CD4-positive, CD25-positive, alpha-beta regulatory T cell (primary cell): ENCODE results near the gene BORCS6. TPM values are rescaled to one million over a fixed set of nuclear protein-coding genes. Genes with fewer than 3 reads are reported as not detected.
"Not testable (repeated sequence)": the region's sequence is repeated elsewhere in the genome, so short reads cannot be mapped to it uniquely, and the experiment has no call there.

Source experiments
- ATAC-seq, 2 donors: fragments of 150-1000 bp; cut with Tn5 transposase; one replicate each; pipeline ENCODE4 v1.10.0; 2021; ENCODE audit warnings: low read depth in 2 of 2, moderate number of reproducible peaks in 2 of 2, moderate library complexity in 1 of 2
- DNase-seq, 3 donors: peaks; one replicate each; pipeline versions ENCODE4 v3.0.0 to v3.0.0-alpha.2; 2012 to 2022; ENCODE audit warnings: mixed read lengths in 1 of 3
- H3K27ac ChIP-seq: one replicate; pipeline ENCODE4 v1.7.0; 2013; ENCODE audit warnings: mild to moderate bottlenecking, low read length; ENCODE audit not compliant: insufficient read depth, poor library complexity, severe bottlenecking
- H3K27me3 ChIP-seq: one replicate; pipeline ENCODE4 v1.7.0; 2013; ENCODE audit warnings: low read length; ENCODE audit not compliant: control insufficient read depth, insufficient read depth
- H3K36me3 ChIP-seq: one replicate; pipeline ENCODE4 v1.7.0; 2013; ENCODE audit warnings: mild to moderate bottlenecking, low read length, moderate library complexity; ENCODE audit not compliant: control insufficient read depth, insufficient read depth
- H3K4me1 ChIP-seq: 2 replicates; pipeline ENCODE4 v1.7.0; 2013; ENCODE audit warnings: mild to moderate bottlenecking, low read length; ENCODE audit not compliant: insufficient read depth, control insufficient read depth, poor library complexity, severe bottlenecking
- H3K4me3 ChIP-seq: one replicate; pipeline ENCODE4 v1.7.0; 2013; ENCODE audit warnings: low read depth, mild to moderate bottlenecking, low read length, moderate library complexity
- H3K9me3 ChIP-seq, 2 experiments: 1 replicate in 1 of 2; 2 replicates in 1 of 2; pipeline ENCODE4 v1.7.0; 2013; ENCODE audit warnings: low read length in 2 of 2, mild to moderate bottlenecking in 1 of 2, moderate library complexity in 1 of 2; ENCODE audit not compliant: control insufficient read depth in 2 of 2
- H3K27ac Mint-ChIP-seq, 3 donors: one replicate each; pipeline ENCODE4 v1.8.0; 2020 to 2022; ENCODE audit warnings: mild to moderate bottlenecking in 3 of 3, mixed read lengths in 3 of 3, moderate library complexity in 2 of 3
- H3K27me3 Mint-ChIP-seq: one replicate; pipeline ENCODE4 v1.8.0; 2022; ENCODE audit warnings: mild to moderate bottlenecking, mixed read lengths
- H3K36me3 Mint-ChIP-seq: one replicate; pipeline ENCODE4 v1.8.0; 2020; ENCODE audit warnings: mixed read lengths
- H3K4me1 Mint-ChIP-seq, 4 donors: one replicate each; pipeline ENCODE4 v1.8.0; 2020 to 2022; ENCODE audit warnings: mixed read lengths in 4 of 4, mild to moderate bottlenecking in 1 of 4
- H3K4me3 Mint-ChIP-seq, 4 donors: one replicate each; pipeline ENCODE4 v1.8.0; 2020 to 2022; ENCODE audit warnings: mild to moderate bottlenecking in 4 of 4, mixed read lengths in 4 of 4, moderate library complexity in 3 of 4
- H3K9me3 Mint-ChIP-seq, 7 donors: one replicate each; pipeline ENCODE4 v1.8.0; 2020 to 2022; ENCODE audit warnings: mixed read lengths in 7 of 7, mild to moderate bottlenecking in 3 of 7, moderate library complexity in 2 of 7
- polyA plus RNA-seq, 4 donors: library from polyadenylated mRNA; unstranded; fragments of 300-500 nt; fragmentation: Illumina TruSeq; gene quantifications; one replicate each; pipeline ENCODE4 v1.2.3, GENCODE V29; 2021
- total RNA-seq: library from RNA; stranded (reverse); gene quantifications from one replicate; pipeline ENCODE4 v1.2.3, GENCODE V29; 2022

The BORCS6 gene
- total and polyA plus RNA-seq, 5 donors from 2014 or later: 10.1 to 29.9 (median 25.0) TPM

DNA sequence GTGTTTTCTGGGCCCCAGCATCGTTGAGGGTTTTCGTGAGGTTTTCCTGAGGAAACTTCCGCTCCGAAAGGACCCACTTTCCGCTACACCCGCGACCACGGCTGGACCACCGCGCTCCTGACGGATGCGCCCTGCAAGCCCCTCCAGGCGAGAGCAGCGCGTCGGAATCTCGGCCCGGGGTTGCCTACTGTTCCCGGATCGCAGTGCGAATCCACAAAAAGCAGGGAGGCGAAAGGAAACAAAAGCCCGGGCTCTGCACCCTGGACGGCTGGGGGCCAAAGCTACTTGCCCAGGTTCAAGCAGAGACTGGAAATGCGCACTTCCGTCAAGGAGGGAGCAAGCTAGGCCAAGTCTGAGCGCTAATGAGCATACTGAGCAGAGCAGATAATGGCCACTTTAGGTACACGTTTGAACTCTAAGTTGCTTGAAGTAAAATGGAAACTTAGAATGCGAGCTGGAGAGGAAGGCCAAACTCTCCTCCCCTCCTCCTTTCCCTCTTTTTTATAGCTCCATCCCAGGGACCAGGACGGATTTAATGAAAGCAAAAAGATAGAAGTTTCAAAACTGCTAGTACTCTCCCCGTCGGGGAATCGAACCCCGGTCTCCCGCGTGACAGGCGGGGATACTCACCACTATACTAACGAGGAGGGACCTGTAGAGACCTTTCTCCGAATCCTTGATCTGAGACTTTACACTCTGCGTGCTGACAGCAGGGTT is 31.8 kb upstream of the BORCS6 start:
- peak overlapping the region; percentile 92 to 97 (median 94) for H3K4me3 Mint-ChIP-seq
- Histone ChIP-seq H3K36me3 (peaks cover 3% of the 10 kb centered on the region), H3K27me3 (no peaks in the 10 kb centered on the region), H3K4me1 (peaks cover 41% of the 10 kb centered on the region), H3K9me3 (no peaks in the 10 kb centered on the region), H3K27ac (peak overlapping the region; percentile 96), H3K4me3 (peak overlapping the region; percentile 98)
- peaks cover 27% of the 10 kb centered on the region for H3K36me3 Mint-ChIP-seq
- peaks cover 0 to 24% (median 0%) of the 10 kb centered on the region in 7 donors for H3K9me3 Mint-ChIP-seq
- DNase-seq: peak; percentile 77 to 95 (median 90)
- H3K27me3 Mint-ChIP-seq: peaks cover 26% of the 10 kb centered on the region
- peaks cover 16 to 62% (median 42%) of the 10 kb centered on the region in 4 donors for H3K4me1 Mint-ChIP-seq
- H3K27ac Mint-ChIP-seq: peak overlapping the region; percentile 97 to 98 (median 98)
- peak; percentile 63 to 65 for ATAC-seq

DNA sequence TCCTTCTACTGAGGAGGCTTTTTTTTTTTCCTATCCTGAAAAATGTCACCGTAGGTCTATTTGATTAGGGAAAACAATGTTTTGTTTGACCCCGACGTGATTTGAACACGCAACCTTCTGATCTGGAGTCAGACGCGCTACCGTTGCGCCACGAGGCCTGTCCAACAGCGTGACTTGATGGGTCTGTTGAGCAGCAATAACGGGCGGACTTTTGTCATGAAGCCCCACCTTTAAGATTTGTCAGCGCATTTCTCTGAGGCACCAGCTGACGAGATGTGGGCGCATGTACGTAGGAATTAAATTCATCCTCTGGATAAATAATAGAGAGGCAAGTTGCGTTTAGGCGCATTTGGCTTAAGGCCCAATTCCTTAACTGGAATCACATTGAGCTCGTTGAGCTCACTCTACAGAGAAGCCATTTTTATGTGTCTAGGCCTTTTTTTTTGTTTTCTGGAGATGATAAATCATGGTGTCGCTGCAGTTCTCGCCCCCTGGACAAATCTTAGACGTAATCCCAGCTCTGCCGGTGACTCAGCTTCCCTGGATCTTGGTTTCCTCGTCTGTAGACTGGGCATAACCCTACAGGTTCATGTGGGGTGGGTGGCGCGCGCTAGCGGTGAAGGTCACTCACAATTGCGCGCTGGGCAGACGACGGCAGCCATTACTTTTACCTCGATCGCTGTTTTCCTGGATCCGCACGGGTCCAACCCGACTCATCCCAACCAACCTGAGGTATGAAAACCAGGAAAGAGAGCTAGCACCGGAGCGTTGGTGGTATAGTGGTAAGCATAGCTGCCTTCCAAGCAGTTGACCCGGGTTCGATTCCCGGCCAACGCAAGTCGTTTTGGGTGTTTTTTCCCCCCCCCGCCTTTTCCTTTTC is 31.0 kb upstream of the BORCS6 start:
- H3K36me3 Mint-ChIP-seq: peaks cover 19% of the 10 kb centered on the region
- H3K27me3 Mint-ChIP-seq: peaks cover 26% of the 10 kb centered on the region
- H3K9me3 Mint-ChIP-seq: peaks cover 0 to 22% (median 0%) of the 10 kb centered on the region in 7 donors
- Histone ChIP-seq H3K4me1 (peaks cover 39% of the 10 kb centered on the region), H3K4me3 (peak overlapping the region; percentile 98), H3K27ac (peak overlapping the region; percentile 96), H3K27me3 (no peaks in the 10 kb centered on the region), H3K36me3 (peaks cover 3% of the 10 kb centered on the region), H3K9me3 (no peaks in the 10 kb centered on the region)
- peaks cover 11 to 54% (median 36%) of the 10 kb centered on the region in 4 donors for H3K4me1 Mint-ChIP-seq
- ATAC-seq (peak; percentile 6 to 8), DNase-seq (peak; percentile 76 to 88 (median 85))
- H3K27ac Mint-ChIP-seq: peak overlapping the region; percentile 97 to 98 (median 98)
- H3K4me3 Mint-ChIP-seq: peak overlapping the region; percentile 92 to 97 (median 94)

DNA sequence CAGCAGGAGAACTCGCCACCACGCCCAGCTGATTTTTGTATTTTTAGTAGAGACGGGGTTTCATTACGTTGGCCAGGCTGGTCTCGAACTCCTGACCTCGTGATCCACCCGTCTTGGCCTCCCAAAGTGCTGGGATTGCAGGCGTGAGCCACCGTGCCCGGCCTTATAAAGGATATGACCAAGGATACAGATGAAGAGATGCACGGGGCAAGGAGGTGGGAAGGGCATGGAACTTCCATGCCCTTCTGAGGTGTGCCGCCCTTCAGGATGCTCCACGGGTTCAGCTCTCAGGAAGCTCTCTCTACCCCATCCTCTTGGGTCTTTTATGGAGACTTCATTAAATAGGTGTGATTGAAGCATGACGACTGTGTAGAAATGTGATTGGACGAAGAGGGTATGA is 24.0 kb upstream of the BORCS6 start:
- not testable (repeated sequence) for H3K36me3 ChIP-seq, H3K27ac ChIP-seq, H3K27me3 ChIP-seq, H3K9me3 ChIP-seq, H3K36me3 Mint-ChIP-seq, H3K4me3 ChIP-seq, H3K27ac Mint-ChIP-seq, ATAC-seq, H3K9me3 Mint-ChIP-seq, DNase-seq, H3K27me3 Mint-ChIP-seq
- H3K4me3 Mint-ChIP-seq: peak overlapping the region in 2 of 4 donors; percentile 66 to 69
- H3K4me1 ChIP-seq: peaks cover 12% of the 10 kb centered on the region
- peaks cover 0 to 19% (median 16%) of the 10 kb centered on the region in 4 donors for H3K4me1 Mint-ChIP-seq

DNA sequence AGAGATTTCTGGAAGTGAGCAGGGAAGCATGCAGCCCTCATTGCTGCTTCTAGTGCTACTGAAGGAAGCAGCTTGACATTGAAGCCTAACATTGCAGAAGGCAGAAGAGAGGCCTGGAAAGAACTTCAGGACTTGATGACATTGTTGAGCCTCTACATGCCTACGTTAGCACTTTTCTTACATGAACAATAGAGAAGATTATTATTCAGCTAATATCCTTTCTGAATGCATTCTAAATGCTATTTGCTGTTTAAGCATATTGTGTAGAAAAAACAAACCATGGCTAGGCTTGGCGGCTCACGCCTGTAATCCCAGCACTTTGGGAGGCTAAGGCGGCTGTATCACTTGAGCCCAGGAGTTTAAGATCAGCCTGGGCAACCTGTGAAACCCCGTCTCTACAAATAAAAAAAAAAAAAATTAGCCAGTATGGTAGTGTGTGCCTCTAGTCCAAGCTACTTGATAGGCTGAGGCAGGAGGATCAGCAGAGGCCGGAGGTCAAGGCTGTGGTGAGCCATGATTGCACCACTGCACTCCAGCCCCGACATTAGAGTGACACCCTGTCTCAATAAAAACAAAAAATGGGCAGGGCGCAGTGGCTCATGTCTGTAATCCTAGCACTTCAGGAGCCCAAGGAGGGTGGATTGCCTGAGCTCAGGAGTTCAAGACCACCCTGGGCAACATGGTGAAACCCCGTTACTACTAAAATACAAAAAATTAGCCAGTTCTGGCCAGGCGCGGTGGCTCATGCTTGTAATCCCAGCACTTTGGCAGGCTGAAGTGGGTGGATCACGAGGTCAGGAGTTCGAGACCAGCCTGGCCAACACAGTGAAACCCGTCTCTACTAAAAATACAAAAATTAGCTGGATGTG is 22.6 kb upstream of the BORCS6 start:
- Histone ChIP-seq H3K9me3 (no peaks in the 10 kb centered on the region), H3K27ac (no peak overlapping the region), H3K4me3 (no peak overlapping the region), H3K27me3 (no peaks in the 10 kb centered on the region), H3K4me1 (peaks cover 12% of the 10 kb centered on the region), H3K36me3 (no peaks in the 10 kb centered on the region)
- Mint-ChIP-seq H3K27ac (no peak overlapping the region), H3K36me3 (no peaks in the 10 kb centered on the region), H3K27me3 (peaks cover 8% of the 10 kb centered on the region), H3K9me3 (no peaks in the 10 kb centered on the region), H3K4me3 (peak overlapping the region in 2 of 4 donors; percentile 1 to 46), H3K4me1 (peaks cover 0 to 18% (median 15%) of the 10 kb centered on the region in 4 donors)
- DNase-seq: no peak
- no peak for ATAC-seq

DNA sequence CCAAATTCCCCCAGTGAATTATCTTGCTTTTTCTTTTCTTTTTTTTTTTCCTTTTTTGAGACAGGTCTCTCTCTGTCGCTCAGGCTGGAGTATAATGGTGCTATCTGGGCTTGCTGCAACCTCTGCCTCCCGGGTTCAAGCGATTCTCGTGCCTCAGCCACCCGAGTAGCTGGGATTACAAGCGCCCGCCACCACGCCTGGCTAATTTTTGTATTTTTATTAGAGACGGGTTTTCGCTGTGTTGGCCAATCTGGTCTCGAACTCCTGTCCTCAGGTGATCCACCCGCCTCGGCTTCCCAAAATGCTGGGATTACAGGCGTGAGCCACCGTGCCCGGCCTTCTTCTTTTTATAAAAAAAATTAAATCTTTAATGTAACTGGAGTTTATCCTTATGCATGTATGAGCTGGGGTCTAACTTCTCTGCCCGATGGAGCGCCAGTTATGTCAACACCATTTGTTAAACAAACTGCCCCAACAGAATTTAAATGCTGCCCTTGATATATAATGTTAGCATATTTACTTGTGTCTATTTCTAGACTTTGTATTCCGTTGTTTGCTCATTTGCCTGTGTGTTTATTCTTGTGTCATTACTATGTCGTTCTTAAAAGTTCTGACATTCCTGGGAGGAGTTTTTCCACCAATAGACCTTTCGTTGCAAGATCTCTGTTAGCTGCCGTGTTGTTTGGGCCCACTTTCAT is 20.9 kb upstream of the BORCS6 start:
- no peaks in the 10 kb centered on the region for H3K9me3 ChIP-seq
- peaks cover 12% of the 10 kb centered on the region for H3K4me1 ChIP-seq
- Mint-ChIP-seq H3K4me3 (peak overlapping the region; percentile 88 to 99 (median 92)), H3K36me3 (no peaks in the 10 kb centered on the region), H3K9me3 (no peaks in the 10 kb centered on the region), H3K27me3 (peaks cover 8% of the 10 kb centered on the region), H3K4me1 (peaks cover 0 to 21% (median 16%) of the 10 kb centered on the region in 4 donors), H3K27ac (peak overlapping the region; percentile 43 to 93 (median 87))
- no peaks in the 10 kb centered on the region for H3K36me3 ChIP-seq
- DNase-seq (no peak), ATAC-seq (no peak)
- H3K27ac ChIP-seq: peak overlapping the region; percentile 74
- H3K4me3 ChIP-seq: peak overlapping the region; percentile 94
- no peaks in the 10 kb centered on the region for H3K27me3 ChIP-seq

DNA sequence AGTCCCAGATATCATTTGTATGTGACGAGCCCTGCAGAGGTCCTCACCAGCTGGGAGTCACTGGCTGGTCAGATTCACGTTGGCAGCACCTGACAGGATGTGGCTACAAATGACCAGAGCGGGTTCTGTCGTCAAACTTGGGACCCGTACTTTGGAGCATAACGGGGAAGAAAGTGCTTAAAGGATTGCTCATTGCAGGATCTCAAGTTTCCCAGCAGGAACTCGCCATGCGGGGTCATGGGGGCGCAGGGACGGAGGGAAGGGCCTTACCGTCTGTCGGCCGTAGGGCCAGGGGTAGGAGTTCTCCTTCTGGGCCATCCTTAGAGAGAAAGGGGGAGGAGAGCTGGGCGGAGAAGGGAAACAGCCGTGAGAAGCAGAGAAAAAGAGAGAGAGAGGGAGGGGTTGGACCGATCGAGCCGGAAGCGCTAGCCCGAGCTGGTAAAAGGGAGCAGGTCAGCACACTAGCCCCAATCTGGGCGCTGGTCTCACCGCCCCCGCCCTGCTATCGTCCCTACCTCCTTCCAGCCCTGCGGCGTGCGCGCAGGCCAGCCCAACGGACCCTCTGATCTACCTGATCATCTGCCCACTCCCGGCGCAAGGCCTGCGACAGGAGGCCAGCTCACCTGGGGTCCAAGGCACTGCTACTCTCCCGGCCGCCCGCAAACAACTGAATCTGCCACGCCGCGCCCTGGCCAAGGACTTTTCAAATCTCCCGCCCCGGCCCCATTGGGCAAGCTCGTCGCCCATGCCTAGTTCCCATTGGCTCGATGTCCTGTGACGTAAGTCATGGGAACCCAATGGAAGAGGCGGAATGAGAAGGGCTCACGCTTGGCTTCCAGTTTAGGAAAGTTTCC is 20.2 kb upstream of the BORCS6 start, which contains the start of gene AURKB:
AURKB (minus strand) TSS at position 669 of the 854 bp plus-strand sequence; CDS start at position 318, 351 bp downstream.
- H3K27ac ChIP-seq: peak within 1 kb of the TSS; percentile 74
- Mint-ChIP-seq H3K36me3 (no peaks in the 10 kb centered on the region), H3K9me3 (no peaks in the 10 kb centered on the region), H3K27ac (peak within 1 kb of the TSS; percentile 87 to 93 (median 91)), H3K4me1 (peaks cover 0 to 21% (median 16%) of the 10 kb centered on the region in 4 donors), H3K27me3 (peaks cover 8% of the 10 kb centered on the region), H3K4me3 (peak within 1 kb of the TSS; percentile 88 to 99 (median 92))
- H3K4me1 ChIP-seq: peaks cover 12% of the 10 kb centered on the region
- H3K9me3 ChIP-seq: no peaks in the 10 kb centered on the region
- ATAC-seq: peak; percentile 98 to 99
- DNase-seq: peak; percentile 91 to 95 (median 95)
- H3K27me3 ChIP-seq: no peaks in the 10 kb centered on the region
- H3K4me3 ChIP-seq: peak within 1 kb of the TSS; percentile 94
- no peaks in the 10 kb centered on the region for H3K36me3 ChIP-seq
